ENCODE measurements around the gene DISP2.

DNA sequence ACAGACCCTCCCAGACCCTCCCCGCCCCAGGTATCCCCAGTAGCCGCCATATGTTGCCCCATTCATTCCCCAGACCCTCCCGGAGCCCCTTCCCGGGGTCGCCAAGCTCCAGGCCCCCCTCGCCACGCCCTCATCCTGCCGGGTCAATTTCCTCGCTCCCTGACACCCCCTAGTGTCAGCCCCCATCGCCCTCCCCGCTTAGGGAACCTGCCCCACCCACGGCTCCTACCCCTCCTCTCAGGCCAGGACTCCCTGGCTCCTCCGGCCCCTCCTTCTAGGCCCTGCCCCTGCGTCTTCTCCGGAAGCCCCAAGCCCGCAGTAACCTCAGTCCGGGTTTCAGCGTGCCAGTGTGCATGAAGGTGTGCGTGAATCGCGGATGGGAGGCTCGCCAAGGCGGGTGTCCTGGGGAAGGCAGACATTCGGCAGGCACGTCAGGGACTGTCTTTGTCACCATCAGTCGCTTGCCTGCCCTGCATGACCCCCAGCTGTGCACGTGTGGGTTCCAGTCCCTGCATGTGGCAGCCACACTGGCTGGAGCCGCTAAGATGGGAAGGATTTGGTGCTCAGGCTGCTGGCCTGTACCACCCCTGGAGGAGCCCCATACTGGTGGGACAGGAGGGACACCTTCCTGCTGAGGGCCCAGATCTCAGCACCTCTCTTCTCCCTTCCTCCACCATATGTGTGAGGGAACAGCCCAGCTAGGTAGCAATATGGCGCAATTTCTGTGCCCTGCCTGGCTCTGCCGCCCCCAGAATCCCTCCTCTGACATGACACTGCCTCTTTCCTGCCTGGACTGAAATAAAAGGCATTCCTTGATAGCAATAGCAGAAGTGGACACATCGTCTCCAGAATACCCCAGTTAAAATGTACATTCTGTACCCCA, 693 bp downstream of the DISP2 start:
- TF ChIP-seq EZH2 (IDR thresholded peaks at IDR 0.05; ENCODE audit: borderline replicate concordance, low read depth, low read length, severe bottlenecking) = no peak
- TF ChIP-seq, protein P1, sequence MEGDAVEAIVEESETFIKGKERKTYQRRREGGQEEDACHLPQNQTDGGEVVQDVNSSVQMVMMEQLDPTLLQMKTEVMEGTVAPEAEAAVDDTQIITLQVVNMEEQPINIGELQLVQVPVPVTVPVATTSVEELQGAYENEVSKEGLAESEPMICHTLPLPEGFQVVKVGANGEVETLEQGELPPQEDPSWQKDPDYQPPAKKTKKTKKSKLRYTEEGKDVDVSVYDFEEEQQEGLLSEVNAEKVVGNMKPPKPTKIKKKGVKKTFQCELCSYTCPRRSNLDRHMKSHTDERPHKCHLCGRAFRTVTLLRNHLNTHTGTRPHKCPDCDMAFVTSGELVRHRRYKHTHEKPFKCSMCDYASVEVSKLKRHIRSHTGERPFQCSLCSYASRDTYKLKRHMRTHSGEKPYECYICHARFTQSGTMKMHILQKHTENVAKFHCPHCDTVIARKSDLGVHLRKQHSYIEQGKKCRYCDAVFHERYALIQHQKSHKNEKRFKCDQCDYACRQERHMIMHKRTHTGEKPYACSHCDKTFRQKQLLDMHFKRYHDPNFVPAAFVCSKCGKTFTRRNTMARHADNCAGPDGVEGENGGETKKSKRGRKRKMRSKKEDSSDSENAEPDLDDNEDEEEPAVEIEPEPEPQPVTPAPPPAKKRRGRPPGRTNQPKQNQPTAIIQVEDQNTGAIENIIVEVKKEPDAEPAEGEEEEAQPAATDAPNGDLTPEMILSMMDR (IDR thresholded peaks at IDR 0.05; ENCODE audit: borderline replicate concordance, extremely low read depth, low read length, poor library complexity, severe bottlenecking) = peak; percentile 34
